ENCODE measurements around the gene BCAT1. TPM values are rescaled to one million over a fixed set of nuclear protein-coding genes. Genes with fewer than 3 reads are reported as not detected.
A peak's percentile ranks its signal among the peaks of the same experiment; 100 is the strongest.
"Not testable (repeated sequence)": the region's sequence is repeated elsewhere in the genome, so short reads cannot be mapped to it uniquely, and the experiment has no call there.

BCAT1 gene
- total RNA-seq, 1 experiment from 2014 or later = 32.8 TPM

GRCh38 chr12:24856541-24856940, 92.4 kb downstream of the BCAT1 start:
- no peak for DNase-seq (ENCODE audit: low spot score)

- DNase-seq (ENCODE audit: low spot score) = no peak
These were observed 94.0 kb downstream of the BCAT1 start for GRCh38 chr12:24854908-24855307.

GRCh38 chr12:24854017-24854416, 94.9 kb downstream of the BCAT1 start:
- no peak for DNase-seq (ENCODE audit: low spot score)

GRCh38 chr12:24853588-24853987, 95.3 kb downstream of the BCAT1 start:
- DNase-seq (ENCODE audit: low spot score) = peak; percentile 55

- DNase-seq (ENCODE audit: low spot score) = no peak
These were observed 95.8 kb downstream of the BCAT1 start for GRCh38 chr12:24853094-24853493.

- DNase-seq (ENCODE audit: low spot score) = no peak
These were observed 96.5 kb downstream of the BCAT1 start for GRCh38 chr12:24852420-24852819.

GRCh38 chr12:24851883-24852282, 97.0 kb downstream of the BCAT1 start:
- not testable (repeated sequence) for DNase-seq (ENCODE audit: low spot score)

- no peak for DNase-seq (ENCODE audit: low spot score)
These were observed 97.6 kb downstream of the BCAT1 start for GRCh38 chr12:24851341-24851740.

- no peak for DNase-seq (ENCODE audit: low spot score)
These were observed 98.4 kb downstream of the BCAT1 start for GRCh38 chr12:24850496-24850895.

GRCh38 chr12:24848941-24849477, 99.9 kb downstream of the BCAT1 start:
- DNase-seq (ENCODE audit: low spot score) = no peak

- no peak for DNase-seq (ENCODE audit: low spot score)
These were observed 102.2 kb downstream of the BCAT1 start for GRCh38 chr12:24846689-24847088.

- no peak for DNase-seq (ENCODE audit: low spot score)
These were observed 103.3 kb downstream of the BCAT1 start for GRCh38 chr12:24845615-24846014.

- peak; percentile 16 for DNase-seq (ENCODE audit: low spot score)
These were observed 108.7 kb downstream of the BCAT1 start for GRCh38 chr12:24840046-24840800.

- no peak for DNase-seq (ENCODE audit: low spot score)
These were observed 109.6 kb downstream of the BCAT1 start for GRCh38 chr12:24839268-24839791.

- DNase-seq (ENCODE audit: low spot score) = no peak
These were observed 110.4 kb downstream of the BCAT1 start for GRCh38 chr12:24838531-24838950.

GRCh38 chr12:24835377-24835776, 113.5 kb downstream of the BCAT1 start:
- no peak for DNase-seq (ENCODE audit: low spot score)

GRCh38 chr12:24833513-24833912, 115.4 kb downstream of the BCAT1 start:
- DNase-seq (ENCODE audit: low spot score) = no peak

GRCh38 chr12:24823808-24824515, 124.9 kb downstream of the BCAT1 start:
- DNase-seq (ENCODE audit: low spot score) = no peak

GRCh38 chr12:24822121-24822899, 126.6 kb downstream of the BCAT1 start:
- DNase-seq (ENCODE audit: low spot score) = peak; percentile 25

- DNase-seq (ENCODE audit: low spot score) = peak; percentile 5
These were observed 127.2 kb downstream of the BCAT1 start for GRCh38 chr12:24821691-24822090.

GRCh38 chr12:24820872-24821271, 128.0 kb downstream of the BCAT1 start:
- DNase-seq (ENCODE audit: low spot score) = no peak

- no peak for DNase-seq (ENCODE audit: low spot score)
These were observed 130.6 kb downstream of the BCAT1 start for GRCh38 chr12:24818351-24818750.
